Large intestine (tissue), 3 donors: Measurements from ENCODE around the gene RAB23. TPM values are rescaled to one million over a fixed set of nuclear protein-coding genes. Genes with fewer than 3 reads are reported as not detected.

Experiments
- DNase-seq, 2 donors: peaks; one replicate each; pipeline versions ENCODE4 v3.0.0 to v3.0.0-alpha.2; 2013
- H3K27ac ChIP-seq: one replicate; pipeline ENCODE4 v1.5.1; 2013; ENCODE audit warnings: low read length
- H3K27me3 ChIP-seq: 2 replicates; pipeline ENCODE4 v1.6.1; 2013; ENCODE audit warnings: low read length; ENCODE audit not compliant: control insufficient read depth, insufficient read depth
- H3K36me3 ChIP-seq: 2 replicates; pipeline ENCODE4 v1.6.1; 2013; ENCODE audit warnings: low read length; ENCODE audit not compliant: control insufficient read depth, insufficient read depth
- H3K4me1 ChIP-seq: one replicate; pipeline ENCODE4 v1.6.1; 2013; ENCODE audit warnings: low read length; ENCODE audit not compliant: control insufficient read depth, insufficient read depth
- H3K4me3 ChIP-seq: one replicate; pipeline ENCODE4 v1.5.1; 2013; ENCODE audit warnings: low read length
- H3K9me3 ChIP-seq: one replicate; pipeline ENCODE4 v1.6.1; 2013; ENCODE audit warnings: mild to moderate bottlenecking, low read depth, low read length, moderate library complexity; ENCODE audit not compliant: control insufficient read depth
- WGBS: methylation state at CpG from one replicate; pipeline ENCODE4 v1.1.5; 2013; ENCODE audit warnings: low lambda C conversion rate; ENCODE audit not compliant: insufficient coverage; 5-methylcytosine and 5-hydroxymethylcytosine counted together
- polyA plus RNA-seq: library from polyadenylated mRNA; unstranded; fragments of 120-200 nt; gene quantifications from one replicate; pipeline ENCODE4 v1.2.1, GENCODE V29; 2013

The RAB23 gene
- polyA plus RNA-seq, 1 donor, result 16.3 TPM

- no peak overlapping the region for H3K4me3 ChIP-seq
- DNase-seq, result no peak
- no peaks in the 10 kb centered on the region for H3K27me3 ChIP-seq
- WGBS, result 100% methylated on average over 1 of the region's 1 CpG
- H3K4me1 ChIP-seq, result no peaks in the 10 kb centered on the region
- H3K9me3 ChIP-seq, result no peaks in the 10 kb centered on the region
- H3K36me3 ChIP-seq, result no peaks in the 10 kb centered on the region
- H3K27ac ChIP-seq, result no peak overlapping the region
These were observed 6.8 kb downstream of the RAB23 start for GRCh38 chr6:57215260-57215659.

GRCh38 chr6:57210060-57210459, 12.0 kb downstream of the RAB23 start:
- 100% methylated on average over 2 of the region's 5 CpGs for WGBS
- H3K27ac ChIP-seq, result no peak overlapping the region
- H3K4me3 ChIP-seq, result no peak overlapping the region
- DNase-seq, result no peak
- H3K36me3 ChIP-seq, result no peaks in the 10 kb centered on the region
- no peaks in the 10 kb centered on the region for H3K9me3 ChIP-seq
- H3K27me3 ChIP-seq, result no peaks in the 10 kb centered on the region
- H3K4me1 ChIP-seq, result no peaks in the 10 kb centered on the region

- no peak overlapping the region for H3K4me3 ChIP-seq
- no peak for DNase-seq
- no peak overlapping the region for H3K27ac ChIP-seq
- H3K4me1 ChIP-seq, result no peaks in the 10 kb centered on the region
- H3K9me3 ChIP-seq, result no peaks in the 10 kb centered on the region
- H3K27me3 ChIP-seq, result no peaks in the 10 kb centered on the region
- H3K36me3 ChIP-seq, result no peaks in the 10 kb centered on the region
These were observed 13.1 kb downstream of the RAB23 start for GRCh38 chr6:57209030-57209429.

- H3K36me3 ChIP-seq, result no peaks in the 10 kb centered on the region
- H3K4me1 ChIP-seq, result no peaks in the 10 kb centered on the region
- H3K9me3 ChIP-seq, result no peaks in the 10 kb centered on the region
- H3K4me3 ChIP-seq, result no peak overlapping the region
- WGBS, result 92% methylated on average over 2 of the region's 4 CpGs
- no peak for DNase-seq
- no peaks in the 10 kb centered on the region for H3K27me3 ChIP-seq
- no peak overlapping the region for H3K27ac ChIP-seq
These were observed 14.2 kb downstream of the RAB23 start for GRCh38 chr6:57207872-57208271.

GRCh38 chr6:57207141-57207540, 15.0 kb downstream of the RAB23 start:
- Histone ChIP-seq H3K27ac (no peak overlapping the region), H3K4me3 (no peak overlapping the region), H3K27me3 (no peaks in the 10 kb centered on the region), H3K4me1 (no peaks in the 10 kb centered on the region), H3K36me3 (no peaks in the 10 kb centered on the region), H3K9me3 (no peaks in the 10 kb centered on the region)
- DNase-seq, result peak in 1 of 2 donors; percentile 14
- 85% methylated on average over 2 of the region's 2 CpGs for WGBS

DNA sequence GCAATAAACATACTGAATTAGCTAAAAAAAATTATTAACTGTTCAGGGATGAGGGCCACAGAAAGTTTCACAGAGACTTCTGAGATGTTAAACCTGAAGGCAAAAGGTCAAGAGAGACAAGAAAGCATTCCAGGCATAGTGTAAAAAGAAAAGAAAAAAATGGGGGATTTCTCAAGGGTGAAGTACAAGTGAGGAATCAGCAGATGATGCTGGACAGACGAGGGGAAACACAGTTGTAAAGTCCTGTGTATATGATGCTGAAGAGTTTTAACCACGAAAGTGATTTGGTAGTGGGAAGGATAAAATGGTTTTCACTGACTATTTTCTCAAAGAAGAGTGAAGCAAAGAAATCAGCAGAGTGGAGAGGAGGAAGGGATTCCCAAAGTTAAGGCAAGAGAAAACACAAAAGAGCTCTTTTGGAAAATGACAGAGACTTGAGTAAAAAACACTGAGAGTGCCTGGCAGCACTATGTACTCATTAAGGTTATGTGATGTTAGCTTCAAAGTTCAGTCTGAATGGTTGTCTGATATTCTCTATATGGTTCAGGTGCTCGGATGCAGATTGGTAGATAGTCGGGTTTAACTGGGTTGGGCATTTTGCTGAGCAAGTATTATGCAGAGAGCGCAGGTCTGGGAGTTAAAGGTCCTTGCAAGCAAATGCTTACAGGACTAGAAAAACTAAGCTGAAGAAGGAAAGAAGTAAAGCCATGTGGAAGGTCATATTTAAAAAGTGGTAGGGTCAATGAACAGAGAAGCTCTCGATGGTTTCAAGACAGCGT, 16.4 kb downstream of the RAB23 start:
- no peaks in the 10 kb centered on the region for H3K36me3 ChIP-seq
- 74% methylated on average over 3 of the region's 7 CpGs for WGBS
- no peak overlapping the region for H3K27ac ChIP-seq
- no peaks in the 10 kb centered on the region for H3K9me3 ChIP-seq
- H3K4me3 ChIP-seq, result no peak overlapping the region
- no peaks in the 10 kb centered on the region for H3K4me1 ChIP-seq
- no peak for DNase-seq
- H3K27me3 ChIP-seq, result no peaks in the 10 kb centered on the region

DNA sequence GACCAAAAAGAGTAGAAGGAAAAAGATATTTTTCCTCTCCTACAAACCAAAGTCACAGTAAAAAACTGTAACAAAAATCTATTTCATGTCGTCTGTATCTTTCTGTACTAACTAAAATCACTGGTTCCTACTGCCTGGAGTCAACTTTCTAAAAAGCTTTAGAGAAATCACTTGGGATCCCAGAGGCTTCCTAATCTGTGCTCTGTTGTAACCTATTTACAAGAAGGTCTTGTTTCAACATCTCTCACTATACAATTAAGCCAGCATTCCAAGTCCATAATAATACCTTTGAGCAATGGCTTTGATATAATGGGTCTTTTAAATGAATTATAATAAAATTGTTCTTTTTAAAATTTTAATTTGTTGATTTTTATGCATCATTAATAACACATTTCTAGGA, 20.4 kb downstream of the RAB23 start:
- Histone ChIP-seq H3K9me3 (no peaks in the 10 kb centered on the region), H3K27ac (no peak overlapping the region), H3K36me3 (peaks cover 2% of the 10 kb centered on the region), H3K27me3 (no peaks in the 10 kb centered on the region), H3K4me3 (no peak overlapping the region), H3K4me1 (no peaks in the 10 kb centered on the region)
- no peak for DNase-seq
- WGBS, result 80% methylated on average over 1 of the region's 1 CpG

DNA sequence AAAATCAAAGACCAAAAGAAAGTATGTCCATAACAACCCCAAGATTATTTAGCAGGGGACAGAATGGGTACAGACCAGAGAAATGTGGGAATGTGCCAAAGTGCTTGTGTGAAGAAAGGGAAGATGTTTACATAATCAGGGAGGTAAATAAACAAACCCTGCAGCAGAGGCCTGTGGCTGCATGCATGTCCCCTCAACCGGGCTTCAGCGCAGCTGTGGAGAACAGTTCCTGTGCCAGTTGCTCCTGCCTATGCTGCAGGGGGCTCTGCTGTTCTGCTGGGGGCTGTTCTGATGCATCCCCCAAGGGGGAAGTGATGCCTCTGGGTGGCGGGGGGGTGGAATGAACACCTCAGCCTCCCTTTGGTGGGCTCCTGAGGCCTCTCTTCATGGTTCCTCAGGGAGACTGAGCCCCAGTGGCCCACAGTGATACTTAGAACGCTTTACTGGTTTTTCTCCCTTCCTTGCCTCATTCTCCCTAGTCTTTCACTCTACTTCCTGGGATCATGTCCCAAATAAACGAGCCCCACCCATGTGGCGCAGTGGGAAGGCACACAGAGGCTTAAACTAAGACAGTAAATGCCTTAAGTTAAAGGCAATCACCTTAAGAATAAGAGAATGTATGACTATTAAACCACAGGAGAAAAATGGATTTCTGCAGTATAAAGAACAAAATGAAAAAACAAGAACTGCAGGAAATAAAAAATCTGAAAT, 23.0 kb downstream of the RAB23 start:
- Histone ChIP-seq H3K4me3 (no peak overlapping the region), H3K36me3 (peaks cover 2% of the 10 kb centered on the region), H3K27ac (no peak overlapping the region), H3K9me3 (no peaks in the 10 kb centered on the region), H3K4me1 (no peaks in the 10 kb centered on the region), H3K27me3 (no peaks in the 10 kb centered on the region)
- no peak for DNase-seq
- WGBS, result no CpG with 5 or more reads among the region's 6 CpGs

GRCh38 chr6:57195457-57195856, 26.6 kb downstream of the RAB23 start:
- no peaks in the 10 kb centered on the region for H3K27me3 ChIP-seq
- no peaks in the 10 kb centered on the region for H3K4me1 ChIP-seq
- H3K4me3 ChIP-seq, result no peak overlapping the region
- no peak overlapping the region for H3K27ac ChIP-seq
- no peak for DNase-seq
- H3K36me3 ChIP-seq, result peaks cover 15% of the 10 kb centered on the region
- H3K9me3 ChIP-seq, result no peaks in the 10 kb centered on the region
- no CpG with 5 or more reads among the region's 2 CpGs for WGBS

GRCh38 chr6:57193177-57193576, 28.9 kb downstream of the RAB23 start:
- Histone ChIP-seq H3K36me3 (peaks cover 17% of the 10 kb centered on the region), H3K27ac (no peak overlapping the region)
- DNase-seq, result no peak

GRCh38 chr6:57190140-57190539, 32.0 kb downstream of the RAB23 start:
- Histone ChIP-seq H3K36me3 (peaks cover 17% of the 10 kb centered on the region), H3K4me3 (no peak overlapping the region), H3K4me1 (no peaks in the 10 kb centered on the region), H3K9me3 (no peaks in the 10 kb centered on the region), H3K27ac (no peak overlapping the region), H3K27me3 (no peaks in the 10 kb centered on the region)
- peak in 1 of 2 donors; percentile 33 for DNase-seq
- WGBS, result 86% methylated on average over 1 of the region's 2 CpGs

More at GRCh38 chr6:57193177-57193576, 28.9 kb downstream of the RAB23 start:
- Histone ChIP-seq H3K27me3 (no peaks in the 10 kb centered on the region), H3K4me1 (no peaks in the 10 kb centered on the region), H3K4me3 (no peak overlapping the region), H3K9me3 (no peaks in the 10 kb centered on the region)
